HG03039 (cell line): ENCODE data around the gene HEG1.

Experiments
- ATAC-seq: cut with Tn5 transposase; IDR thresholded peaks from one replicate; pipeline ENCODE4 v1.9.1; 2021; ENCODE audit warnings: mild to moderate bottlenecking, moderate library complexity; ENCODE audit not compliant: unreplicated experiment

The HEG1 gene

DNA sequence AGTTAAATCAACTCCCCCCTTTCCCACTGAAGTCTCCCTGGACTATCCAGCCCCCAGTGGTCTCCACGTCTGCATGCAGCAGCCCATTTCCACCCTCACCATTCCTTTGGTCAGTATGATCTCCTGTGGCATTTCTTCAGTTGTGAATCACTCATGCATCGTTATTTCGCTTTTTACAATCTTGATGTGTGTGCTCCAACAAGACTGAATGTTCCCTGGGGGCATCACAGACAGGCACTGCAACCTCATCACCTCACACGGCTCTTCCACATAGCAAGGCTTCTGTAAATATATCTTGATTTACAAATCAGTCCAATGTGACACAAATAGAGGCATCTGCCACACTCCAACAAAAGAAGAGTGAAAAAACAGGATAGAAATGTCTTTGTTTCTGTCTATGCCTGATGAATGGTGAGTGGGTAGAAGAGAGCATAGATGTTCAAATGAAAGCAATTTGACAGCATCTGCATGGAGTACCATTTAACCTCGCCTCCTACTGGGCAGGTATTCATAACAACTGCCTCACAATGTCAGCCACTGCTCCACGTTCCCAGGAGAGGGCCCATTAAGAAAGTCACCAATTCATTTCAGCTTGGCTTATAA lies 5.2 kb downstream of the HEG1 start:
- no peak for ATAC-seq

- ATAC-seq, result no peak
Measured at GRCh38 chr3:125048282-125048681, 7.5 kb downstream of the HEG1 start.

GRCh38 chr3:125045965-125046364 lies 9.8 kb downstream of the HEG1 start:
- ATAC-seq, result no peak

DNA sequence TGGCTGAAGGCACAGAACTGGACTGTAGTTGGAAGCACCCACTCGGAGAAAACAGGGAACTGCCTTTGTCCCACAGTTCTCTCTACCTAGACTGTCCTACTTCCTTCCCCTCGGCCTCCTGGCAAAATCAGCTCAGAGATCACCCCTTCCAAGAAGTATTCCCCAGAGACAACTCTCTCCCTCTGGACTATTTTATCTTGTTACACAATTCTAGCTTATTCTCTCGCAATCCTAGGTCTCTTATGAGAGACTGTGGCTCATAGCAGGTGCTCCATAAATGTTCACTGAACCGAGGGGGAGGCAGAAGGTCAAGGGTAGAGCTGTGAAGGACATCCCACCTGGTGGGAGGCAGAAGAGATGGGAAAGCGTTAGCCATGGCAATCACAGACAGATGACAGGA lies 10.6 kb downstream of the HEG1 start:
- no peak for ATAC-seq

GRCh38 chr3:125043599-125044151 lies 12.1 kb downstream of the HEG1 start:
- ATAC-seq, result no peak

DNA sequence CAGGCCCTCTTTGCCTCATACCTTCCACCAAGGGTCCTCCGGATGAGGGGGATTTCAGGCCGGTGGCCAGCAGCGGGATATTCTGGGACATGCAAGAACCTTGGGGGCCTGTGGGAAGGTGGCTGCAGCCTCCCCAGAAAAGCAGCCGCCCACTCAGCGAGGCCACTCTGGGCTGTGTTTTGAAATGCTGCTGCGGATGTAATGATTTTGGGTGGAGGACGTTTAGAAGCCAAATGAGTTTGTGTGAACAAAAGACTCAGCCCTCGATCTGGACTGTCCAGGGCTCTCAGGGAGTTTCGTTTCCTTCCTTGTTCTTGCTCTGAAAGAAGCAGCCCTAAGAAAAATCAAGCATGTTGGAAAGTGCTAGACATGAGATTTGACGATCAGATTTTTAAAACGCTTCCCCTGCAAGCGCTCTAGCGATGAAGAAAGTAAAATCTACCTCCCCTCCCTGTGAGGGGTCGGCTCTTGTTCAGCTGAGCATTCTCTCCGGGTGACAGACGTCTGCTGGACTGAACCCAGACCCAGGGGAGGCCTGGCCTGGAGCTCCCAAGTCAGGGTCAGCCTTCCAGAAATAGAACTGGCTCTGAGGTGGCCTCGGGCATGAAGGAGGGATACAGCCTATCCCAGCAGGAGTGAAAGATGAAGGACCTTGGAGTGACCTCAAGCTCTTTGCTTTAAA lies 12.9 kb downstream of the HEG1 start:
- ATAC-seq, result no peak

GRCh38 chr3:125039131-125040100 lies 16.4 kb downstream of the HEG1 start:
- no peak for ATAC-seq

GRCh38 chr3:125037498-125038150 lies 18.2 kb downstream of the HEG1 start:
- ATAC-seq, result no peak

DNA sequence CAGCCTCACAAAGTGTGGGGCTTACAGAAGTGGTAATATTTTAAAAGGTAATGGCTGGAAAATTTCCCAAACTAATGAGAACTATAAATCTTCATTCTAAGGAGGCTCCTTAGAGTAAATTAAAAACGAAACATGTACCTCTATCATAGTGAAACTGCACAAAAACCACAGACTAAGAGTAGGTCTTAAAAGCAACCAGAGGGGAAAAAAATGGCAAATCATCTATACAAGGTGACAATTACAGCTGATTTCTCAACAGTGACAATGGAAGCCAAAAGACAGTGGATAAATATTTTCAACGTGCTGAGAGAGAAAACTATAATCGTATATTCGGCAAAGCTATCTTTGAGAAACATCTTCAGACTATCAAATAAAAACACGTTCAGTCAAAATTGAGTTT lies 20.6 kb downstream of the HEG1 start:
- peak; percentile 53 for ATAC-seq

DNA sequence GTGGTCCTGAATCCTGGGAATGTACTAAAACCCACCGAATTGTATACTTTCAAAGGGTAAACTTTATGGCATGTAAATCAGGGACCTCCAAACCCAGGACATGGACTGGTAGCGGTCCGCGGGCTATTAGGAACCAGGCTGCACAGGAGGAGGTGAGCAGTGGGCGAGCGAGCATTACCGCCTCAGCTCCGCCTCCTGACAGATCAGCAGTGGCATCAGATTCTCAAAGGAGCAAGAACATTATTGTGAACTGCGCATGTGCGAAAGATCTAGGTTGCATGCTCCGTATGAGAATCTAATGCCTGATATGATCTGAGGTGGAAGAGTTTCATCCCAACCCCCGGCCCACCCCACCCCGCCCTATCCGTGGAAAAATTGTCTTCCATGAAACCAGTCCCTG lies 22.2 kb downstream of the HEG1 start:
- ATAC-seq, result no peak

DNA sequence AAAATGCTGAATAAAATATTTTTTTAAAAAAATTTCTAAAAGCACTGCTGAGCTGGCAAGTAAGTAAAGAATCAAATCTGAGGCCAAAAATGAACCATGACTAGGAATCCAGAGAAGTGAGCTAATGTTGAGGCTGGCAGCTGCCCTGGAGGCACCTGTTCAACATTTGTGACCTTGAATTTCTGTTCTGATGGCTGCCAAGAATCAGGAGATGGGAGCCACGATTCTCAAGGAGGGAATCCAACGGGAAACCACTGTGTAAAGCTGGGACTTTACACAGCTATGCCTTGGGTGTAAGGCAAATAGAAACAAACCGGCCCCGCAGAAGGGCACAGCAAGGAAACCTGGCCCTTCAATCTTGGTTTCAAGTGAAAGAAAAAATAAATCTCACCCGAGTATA lies 22.7 kb downstream of the HEG1 start:
- ATAC-seq, result no peak

GRCh38 chr3:125032683-125033082 lies 23.1 kb downstream of the HEG1 start:
- ATAC-seq, result no peak

- no peak for ATAC-seq
Measured at GRCh38 chr3:125032100-125032643, 23.6 kb downstream of the HEG1 start.

DNA sequence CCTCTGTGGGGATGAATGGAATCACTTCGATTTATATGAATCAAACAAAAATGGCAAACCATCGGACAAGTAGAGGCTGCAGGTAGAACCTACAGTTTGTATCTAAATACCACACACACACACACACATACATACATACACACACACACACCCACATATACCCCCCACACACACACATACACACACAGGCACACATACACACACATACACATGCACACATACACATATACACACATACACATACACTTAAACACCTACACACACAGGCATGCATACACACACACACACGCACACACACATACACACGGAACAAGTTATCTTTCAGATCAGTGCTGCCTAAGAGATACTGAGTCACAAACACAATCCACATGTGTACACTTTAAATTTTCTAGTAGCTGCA lies 24.3 kb downstream of the HEG1 start:
- ATAC-seq, result no peak

DNA sequence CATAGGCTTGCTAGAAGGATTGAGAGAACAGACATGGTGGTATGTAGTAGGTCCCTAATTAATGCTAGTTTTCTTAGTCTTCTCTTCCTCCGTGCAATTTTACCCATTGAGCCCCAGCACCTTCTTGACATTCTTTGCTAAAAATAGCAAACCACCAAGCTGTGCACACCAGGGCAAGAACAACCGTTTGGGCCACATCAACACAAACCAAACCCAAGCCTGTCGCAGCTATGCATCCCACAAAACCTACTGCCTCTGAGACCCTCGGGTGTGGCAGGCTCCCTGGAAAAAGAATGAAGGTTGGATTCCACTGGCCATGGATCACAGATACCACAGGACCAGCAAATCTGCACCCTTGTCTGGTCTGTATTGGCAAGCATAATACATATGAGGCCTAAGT lies 27.1 kb downstream of the HEG1 start:
- ATAC-seq, result no peak

DNA sequence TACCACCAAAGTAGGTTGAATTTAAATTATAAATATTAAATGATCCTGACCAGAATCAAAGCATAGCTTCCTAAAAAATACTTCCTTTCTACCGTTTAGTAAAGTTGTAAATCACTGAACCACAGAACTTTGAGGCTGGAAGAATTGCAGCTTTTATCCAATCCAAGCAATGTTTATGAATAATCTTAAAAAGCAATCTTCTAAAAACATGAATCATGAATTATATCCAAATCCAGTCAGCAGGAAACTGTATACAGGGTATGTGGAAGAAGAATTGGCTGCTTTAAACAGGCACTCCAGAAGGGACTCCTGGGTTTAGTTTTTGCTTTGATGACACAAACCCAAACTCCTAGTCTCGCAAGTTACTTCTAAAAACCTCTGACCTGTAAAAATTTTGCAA lies 30.2 kb downstream of the HEG1 start:
- no peak for ATAC-seq

- no peak for ATAC-seq
Measured at GRCh38 chr3:125024817-125025216, 31.0 kb downstream of the HEG1 start.

DNA sequence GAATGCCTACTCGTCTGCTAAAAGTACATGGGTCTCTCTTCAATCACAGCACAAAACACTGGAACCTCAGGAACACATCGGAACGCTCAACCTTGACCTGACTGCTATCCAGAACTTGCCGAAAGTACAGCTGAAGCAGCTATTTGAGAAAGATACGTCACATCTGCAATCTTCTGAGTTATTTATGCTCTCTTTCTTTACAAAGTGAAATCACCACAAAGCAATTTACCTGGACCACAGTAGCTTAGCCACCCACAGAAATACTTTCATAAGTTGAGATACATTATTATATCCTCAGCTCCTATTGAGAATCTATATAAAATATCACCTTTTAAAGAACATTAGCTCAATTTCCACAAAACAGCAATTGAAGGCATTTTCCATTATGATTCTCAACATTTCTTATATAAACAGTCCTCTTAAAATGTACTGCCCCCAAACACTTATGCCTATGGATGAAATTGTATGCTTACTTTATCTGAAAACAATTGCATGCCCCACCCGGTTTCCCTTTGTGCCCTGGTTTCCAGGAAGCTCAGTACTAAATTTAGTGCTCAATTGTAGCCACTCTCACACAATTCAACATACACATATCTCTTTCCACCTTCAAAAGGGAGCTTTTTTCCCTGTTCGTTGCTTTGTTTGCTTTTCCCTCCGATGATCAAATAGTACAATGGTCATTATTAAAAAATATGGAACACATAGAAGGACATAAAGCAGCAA lies 31.8 kb downstream of the HEG1 start:
- ATAC-seq, result no peak

DNA sequence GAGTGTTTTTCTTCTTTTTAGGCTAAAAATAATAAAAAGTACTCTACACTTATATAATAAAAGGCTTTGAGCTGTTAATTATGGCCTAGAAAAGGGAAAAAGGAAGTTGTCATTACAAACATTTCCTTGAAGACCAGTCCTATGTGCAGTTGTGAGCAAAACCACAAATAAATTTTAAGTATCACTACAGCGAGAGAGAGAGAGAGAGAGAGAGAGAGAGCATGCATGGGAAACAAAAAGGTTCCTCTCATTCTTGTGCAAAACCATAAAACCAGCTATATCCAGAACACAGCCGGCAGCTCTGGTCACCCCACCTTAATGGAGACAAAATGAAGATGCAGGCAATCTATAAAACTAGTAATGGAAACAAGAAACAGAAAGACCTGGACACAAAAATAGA lies 33.6 kb downstream of the HEG1 start:
- no peak for ATAC-seq

DNA sequence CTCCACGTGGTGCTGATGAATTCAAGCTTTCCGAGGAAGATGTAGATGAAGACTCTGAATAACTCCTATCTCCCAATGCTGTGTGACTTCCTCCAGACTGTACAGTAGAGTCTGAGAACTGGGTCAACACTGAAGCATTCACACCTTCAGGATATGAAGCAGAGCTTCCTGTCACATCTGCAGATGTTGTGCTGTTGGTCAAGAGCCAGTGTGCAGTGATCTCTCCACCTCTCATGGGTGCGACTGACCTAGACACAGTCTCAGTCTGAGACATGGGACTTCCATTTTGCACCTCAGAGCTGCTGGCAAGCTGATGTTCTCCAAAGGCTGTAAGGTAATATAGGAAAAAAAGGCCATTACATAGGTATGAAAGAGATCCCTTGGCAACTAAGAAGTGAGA lies 36.5 kb downstream of the HEG1 start:
- ATAC-seq, result no peak
